ENCODE results near the gene NIM1K.

- no peak for TF ChIP-seq CTCF (IDR thresholded peaks at IDR 0.05 in 2 of 3, conservative IDR thresholded peaks at IDR 0.05 in 1 of 3; ENCODE audit: control insufficient read depth in 2 of 3, extremely low read depth in 1 of 3, insufficient read depth in 1 of 3, low read depth in 3 of 3, low read length in 3 of 3)
- TF ChIP-seq SRF (IDR thresholded peaks at IDR 0.05; ENCODE audit: low read depth in 2 of 2, low read length in 2 of 2): no peak
- TF ChIP-seq POLR2A (IDR thresholded peaks at IDR 0.05; ENCODE audit: low read depth, low read length): no peak
- no peak for TF ChIP-seq RB1 (IDR thresholded peaks at IDR 0.05; ENCODE audit: borderline replicate concordance)
- TF ChIP-seq KAT2A (conservative IDR thresholded peaks at IDR 0.05; ENCODE audit: control insufficient read depth, low read depth, low read length): no peak
- TF ChIP-seq POLR2AphosphoS5 (IDR thresholded peaks at IDR 0.05; ENCODE audit: low read length): no peak
Measured at GRCh38 chr5:43193181-43193893, 1.3 kb downstream of the NIM1K start.
